ENCODE data around the gene YEATS4.
"Not testable (repeated sequence)": the region's sequence is repeated elsewhere in the genome, so short reads cannot be mapped to it uniquely, and the experiment has no call there.

The YEATS4 gene

GRCh38 chr12:69359531-69360347 is at the start of gene YEATS4:
Gene YEATS4, plus strand, starts transcription at chr12:69359743. Its CDS starts 230 bp downstream, at chr12:69359973.
- DNase-seq: peak; percentile 87

GRCh38 chr12:69313209-69313608 is 46.3 kb upstream of the YEATS4 start:
- DNase-seq: no peak

GRCh38 chr12:69316784-69317183 is 42.8 kb upstream of the YEATS4 start:
- DNase-seq: not testable (repeated sequence)

- DNase-seq: not testable (repeated sequence)
Observed at GRCh38 chr12:69317233-69317632, 42.3 kb upstream of the YEATS4 start.

- no peak for DNase-seq
Observed at GRCh38 chr12:69318225-69318624, 41.3 kb upstream of the YEATS4 start.

GRCh38 chr12:69321351-69321750 is 38.2 kb upstream of the YEATS4 start:
- no peak for DNase-seq

GRCh38 chr12:69324797-69325466 is 34.6 kb upstream of the YEATS4 start:
- no peak for DNase-seq

GRCh38 chr12:69328426-69328825 is 31.1 kb upstream of the YEATS4 start:
- DNase-seq: no peak

- no peak for DNase-seq
Observed at GRCh38 chr12:69329669-69330428, 29.7 kb upstream of the YEATS4 start.

- peak; percentile 67 for DNase-seq
Observed at GRCh38 chr12:69330475-69331473, 28.8 kb upstream of the YEATS4 start.

GRCh38 chr12:69331519-69331908 is 28.0 kb upstream of the YEATS4 start:
- no peak for DNase-seq

- no peak for DNase-seq
Observed at GRCh38 chr12:69331909-69332684, 27.4 kb upstream of the YEATS4 start.

GRCh38 chr12:69332815-69333358 is 26.7 kb upstream of the YEATS4 start:
- no peak for DNase-seq

GRCh38 chr12:69334158-69334557 is 25.4 kb upstream of the YEATS4 start:
- DNase-seq: no peak

GRCh38 chr12:69337311-69338090 is 22.0 kb upstream of the YEATS4 start:
- no peak for DNase-seq

GRCh38 chr12:69338120-69338859 is 21.3 kb upstream of the YEATS4 start:
- no peak for DNase-seq

- no peak for DNase-seq
Observed at GRCh38 chr12:69338936-69339335, 20.6 kb upstream of the YEATS4 start.

GRCh38 chr12:69339999-69340398 is 19.5 kb upstream of the YEATS4 start:
- DNase-seq: no peak

GRCh38 chr12:69341328-69341727 is 18.2 kb upstream of the YEATS4 start:
- DNase-seq: no peak

GRCh38 chr12:69342421-69342820 is 17.1 kb upstream of the YEATS4 start:
- DNase-seq: no peak

Data from stimulated activated CD8-positive, alpha-beta memory T cell treated with anti-CD3 and anti-CD28 coated beads, Interleukin-4, amount 100 ng/mL, for 48 hours (primary cell).